Osteocyte (in vitro differentiated cells): ENCODE results near the gene SEMA4C. TPM values are rescaled to one million over a fixed set of nuclear protein-coding genes. Genes with fewer than 3 reads are reported as not detected.
A peak's percentile ranks its signal among the peaks of the same experiment; 100 is the strongest.

Source experiments
- DNase-seq: peaks from one replicate; pipeline ENCODE4 v3.0.0; 2021; ENCODE audit warnings: mixed read lengths; ENCODE audit not compliant: unreplicated experiment; ENCODE audit errors: extremely low spot score
- H3K27ac Mint-ChIP-seq: one replicate; pipeline ENCODE4 v1.8.0; 2021; ENCODE audit warnings: mild to moderate bottlenecking, mixed read lengths; ENCODE audit not compliant: unreplicated experiment
- H3K27me3 Mint-ChIP-seq: one replicate; pipeline ENCODE4 v1.8.0; 2021; ENCODE audit warnings: mixed read lengths; ENCODE audit not compliant: unreplicated experiment
- H3K36me3 Mint-ChIP-seq: one replicate; pipeline ENCODE4 v1.8.0; 2021; ENCODE audit warnings: mixed read lengths; ENCODE audit not compliant: unreplicated experiment
- H3K4me1 Mint-ChIP-seq: one replicate; pipeline ENCODE4 v1.8.0; 2021; ENCODE audit warnings: mixed read lengths; ENCODE audit not compliant: unreplicated experiment
- H3K4me3 Mint-ChIP-seq: one replicate; pipeline ENCODE4 v1.8.0; 2021; ENCODE audit warnings: mild to moderate bottlenecking, moderate library complexity, mixed read lengths; ENCODE audit not compliant: unreplicated experiment
- H3K9me3 Mint-ChIP-seq: one replicate; pipeline ENCODE4 v1.8.0; 2021; ENCODE audit warnings: mixed read lengths; ENCODE audit not compliant: unreplicated experiment
- CTCF ChIP-seq: fragments of 200-600 bp; sonication (generic); IDR thresholded peaks from 2 replicates; pipeline ENCODE4 v1.5.0; 2021; ENCODE audit warnings: antibody characterized with exemption, mild to moderate bottlenecking, moderate library complexity
- total RNA-seq: library from RNA; stranded (reverse); gene quantifications from 2 replicates; pipeline ENCODE4 v1.2.1, GENCODE V29; 2021

The SEMA4C gene
- total RNA-seq, 1 donor from 2014 or later = 33.8 TPM

GRCh38 chr2:96909611-96910021 is 39.7 kb upstream of the SEMA4C start:
- TF ChIP-seq CTCF = no peak
- Mint-ChIP-seq H3K27me3 (peaks cover 25% of the 10 kb centered on the region), H3K9me3 (no peaks in the 10 kb centered on the region), H3K36me3 (no peaks in the 10 kb centered on the region), H3K27ac (no peak overlapping the region), H3K4me3 (no peak overlapping the region), H3K4me1 (peaks cover 22% of the 10 kb centered on the region)
- DNase-seq = no peak

- peak overlapping the region; percentile 86 for H3K27ac Mint-ChIP-seq
- H3K36me3 Mint-ChIP-seq = no peaks in the 10 kb centered on the region
- H3K4me3 Mint-ChIP-seq = no peak overlapping the region
- no peaks in the 10 kb centered on the region for H3K9me3 Mint-ChIP-seq
- no peak for TF ChIP-seq CTCF
- peaks cover 7% of the 10 kb centered on the region for H3K27me3 Mint-ChIP-seq
- H3K4me1 Mint-ChIP-seq = peaks cover 31% of the 10 kb centered on the region
- DNase-seq = no peak
Measured at GRCh38 chr2:96907115-96908041, 37.5 kb upstream of the SEMA4C start.

- H3K4me3 Mint-ChIP-seq = peak overlapping the region; percentile 60
- peaks cover 7% of the 10 kb centered on the region for H3K27me3 Mint-ChIP-seq
- peak overlapping the region; percentile 86 for H3K27ac Mint-ChIP-seq
- peaks cover 31% of the 10 kb centered on the region for H3K4me1 Mint-ChIP-seq
- no peaks in the 10 kb centered on the region for H3K36me3 Mint-ChIP-seq
- no peak for DNase-seq
- TF ChIP-seq CTCF = no peak
- H3K9me3 Mint-ChIP-seq = no peaks in the 10 kb centered on the region
Measured at GRCh38 chr2:96906729-96907114, 36.8 kb upstream of the SEMA4C start.

GRCh38 chr2:96903815-96904214 is 33.9 kb upstream of the SEMA4C start:
- TF ChIP-seq CTCF = no peak
- DNase-seq = no peak
- Mint-ChIP-seq H3K36me3 (no peaks in the 10 kb centered on the region), H3K27ac (no peak overlapping the region), H3K9me3 (no peaks in the 10 kb centered on the region), H3K4me3 (no peak overlapping the region), H3K27me3 (peaks cover 3% of the 10 kb centered on the region), H3K4me1 (peaks cover 31% of the 10 kb centered on the region)

- H3K27ac Mint-ChIP-seq = no peak overlapping the region
- TF ChIP-seq CTCF = no peak
- H3K4me1 Mint-ChIP-seq = peaks cover 30% of the 10 kb centered on the region
- H3K4me3 Mint-ChIP-seq = no peak overlapping the region
- peaks cover 3% of the 10 kb centered on the region for H3K27me3 Mint-ChIP-seq
- no peaks in the 10 kb centered on the region for H3K36me3 Mint-ChIP-seq
- DNase-seq = no peak
- H3K9me3 Mint-ChIP-seq = no peaks in the 10 kb centered on the region
Measured at GRCh38 chr2:96903318-96903717, 33.4 kb upstream of the SEMA4C start.
